ENCODE results near the gene RUNX1. TPM values are rescaled to one million over a fixed set of nuclear protein-coding genes. Genes with fewer than 3 reads are reported as not detected.
A peak's percentile ranks its signal among the peaks of the same experiment; 100 is the strongest.

The RUNX1 gene
- total and polyA plus RNA-seq, 7 donors: 8.7 to 230 (median 30.1) TPM

GRCh38 chr21:35035581-35035980, 13.5 kb downstream of the RUNX1 start:
- Histone ChIP-seq H3K27me3 (ENCODE audit: insufficient read depth in 3 of 3, low read length in 2 of 3) (no peaks in the 10 kb centered on the region), H3K9me3 (no peaks in the 10 kb centered on the region), H3K4me1 (no peaks in the 10 kb centered on the region), H3K4me3 (no peak overlapping the region), H3K27ac (no peak overlapping the region), H3K36me3 (ENCODE audit: insufficient read depth in 1 of 2, low read depth in 1 of 2) (peaks cover 0 to 98% of the 10 kb centered on the region in 2 donors)
- intact Hi-C loops (cut with DNase I): no loop called here
- DNase-seq: no peak
- ATAC-seq: no peak
- WGBS, 3 donors: 83 to 92% (median 84%) methylated on average over 8 of the region's 8 CpGs
- TF ChIP-seq CTCF (IDR thresholded peaks at IDR 0.05): no peak

- no peak for ATAC-seq
- Histone ChIP-seq H3K27ac (no peak overlapping the region), H3K4me3 (no peak overlapping the region), H3K9me3 (no peaks in the 10 kb centered on the region), H3K36me3 (ENCODE audit: insufficient read depth in 1 of 2, low read depth in 1 of 2) (peaks cover 0 to 98% of the 10 kb centered on the region in 2 donors), H3K27me3 (ENCODE audit: insufficient read depth in 3 of 3, low read length in 2 of 3) (no peaks in the 10 kb centered on the region), H3K4me1 (no peaks in the 10 kb centered on the region)
- 90 to 93% (median 93%) methylated on average over 8 of the region's 8 CpGs for WGBS, 3 donors
- no peak for TF ChIP-seq CTCF (IDR thresholded peaks at IDR 0.05)
- DNase-seq: no peak
- intact Hi-C loops (cut with DNase I): no loop called here
These were observed 14.0 kb downstream of the RUNX1 start for GRCh38 chr21:35035116-35035515.

GRCh38 chr21:35034203-35034926, 14.7 kb downstream of the RUNX1 start:
- Histone ChIP-seq H3K4me1 (no peaks in the 10 kb centered on the region), H3K36me3 (ENCODE audit: insufficient read depth in 1 of 2, low read depth in 1 of 2) (peaks cover 0 to 97% of the 10 kb centered on the region in 2 donors), H3K9me3 (no peaks in the 10 kb centered on the region), H3K4me3 (no peak overlapping the region), H3K27ac (no peak overlapping the region), H3K27me3 (ENCODE audit: insufficient read depth in 3 of 3, low read length in 2 of 3) (no peaks in the 10 kb centered on the region)
- WGBS, 3 donors: 91 to 95% (median 92%) methylated on average over 9 of the region's 9 CpGs
- peak in 1 of 4 donors; percentile 17 for ATAC-seq
- no peak for TF ChIP-seq CTCF (IDR thresholded peaks at IDR 0.05)
- intact Hi-C loops (cut with DNase I): no loop called here
- DNase-seq: no peak

- DNase-seq: no peak
These were observed 16.4 kb downstream of the RUNX1 start for GRCh38 chr21:35032474-35033263.

More at GRCh38 chr21:35032474-35033263, 16.4 kb downstream of the RUNX1 start:
- Histone ChIP-seq H3K4me1 (no peaks in the 10 kb centered on the region), H3K4me3 (no peak overlapping the region), H3K27ac (no peak overlapping the region), H3K9me3 (no peaks in the 10 kb centered on the region), H3K36me3 (ENCODE audit: insufficient read depth in 1 of 2, low read depth in 1 of 2) (peaks cover 0 to 89% of the 10 kb centered on the region in 2 donors), H3K27me3 (ENCODE audit: insufficient read depth in 3 of 3, low read length in 2 of 3) (no peaks in the 10 kb centered on the region)
- ATAC-seq: no peak
- intact Hi-C loops (cut with DNase I): no loop called here
- no peak for TF ChIP-seq CTCF (IDR thresholded peaks at IDR 0.05)
- 79 to 92% (median 86%) methylated on average over 2 of the region's 2 CpGs for WGBS, 3 donors

Measured in psoas muscle (tissue), 8 donors.